SK-N-SH (cell line): ENCODE measurements around the gene SLX4IP. TPM values are rescaled to one million over a fixed set of nuclear protein-coding genes. Genes with fewer than 3 reads are reported as not detected.

Source experiments
- CTCF ChIA-PET: fragments of 300-600, 350-600 bp; formaldehyde crosslinking; extraction: SDS; loops from one replicate; lab custom pipeline; 2021; lab: Yijun Ruan, JAX
- POLR2A ChIA-PET: fragments of 350-600 bp; sonication (Branson Sonifier 250); formaldehyde crosslinking; extraction: SDS; loops from one replicate; lab custom pipeline; 2020; ENCODE audit warnings: antibody characterized with exemption, inconsistent platforms; lab: Yijun Ruan, JAX
- DNase-seq: peaks from one replicate; pipeline ENCODE4 v3.0.0; 2012
- H2AFZ ChIP-seq: fragments of 200-600 bp; sonication (generic); 2 replicates; pipeline ENCODE4 v1.8.1; 2016; ENCODE audit warnings: antibody characterized with exemption, mild to moderate bottlenecking, low read depth
- H3F3A ChIP-seq: fragments of 200-600 bp; sonication (generic); replicated peaks from 2 replicates; pipeline ENCODE3; 2016; ENCODE audit warnings: antibody characterized with exemption, mild to moderate bottlenecking; ENCODE audit not compliant: insufficient read depth
- H3K27ac ChIP-seq, 2 experiments: fragments of 200-500 bp in 1 of 2; fragments of 200-600 bp in 1 of 2; sonication (Bioruptor generic) in 1 of 2; sonication (generic), shearing (Covaris generic) in 1 of 2; 2 replicates each; pipeline versions ENCODE4 v1.5.1 to v1.6.1; 2014 to 2016; ENCODE audit warnings: low read depth in 2 of 2, inconsistent platforms in 1 of 2, low read length in 1 of 2, mild to moderate bottlenecking in 1 of 2, mixed read lengths in 1 of 2
- H3K27me3 ChIP-seq: fragments of 200-600 bp; sonication (generic), shearing (Covaris generic); 2 replicates; pipeline ENCODE4 v1.6.1; 2016; ENCODE audit warnings: mixed run types; ENCODE audit not compliant: insufficient read depth
- H3K36me3 ChIP-seq, 2 experiments: fragments of 200-500 bp in 1 of 2; fragments of 200-600 bp in 1 of 2; sonication (Bioruptor generic) in 1 of 2; sonication (generic) in 1 of 2; replicated peaks in 1 of 2; 2 replicates each; pipeline versions ENCODE3 to v1.5.1; 2014 to 2016; ENCODE audit warnings: low read length in 1 of 2, mild to moderate bottlenecking in 1 of 2; ENCODE audit not compliant: insufficient read depth in 2 of 2, control insufficient read depth in 1 of 2
- H3K4me1 ChIP-seq, 2 experiments: fragments of 200-500 bp in 1 of 2; fragments of 200-600 bp in 1 of 2; sonication (Bioruptor generic) in 1 of 2; sonication (generic), shearing (Covaris generic) in 1 of 2; 2 replicates each; pipeline versions ENCODE4 v1.5.1 to v1.6.1; 2014 to 2016; ENCODE audit warnings: low read depth in 1 of 2, low read length in 1 of 2, mixed run types in 1 of 2; ENCODE audit not compliant: insufficient read depth in 2 of 2, control insufficient read depth in 1 of 2
- H3K4me2 ChIP-seq: fragments of 200-600 bp; sonication (generic), shearing (Covaris generic); 2 replicates; pipeline ENCODE4 v1.6.1; 2017; ENCODE audit warnings: mixed run types
- H3K4me3 ChIP-seq, 2 experiments: fragments of 200-500 bp in 1 of 2; fragments of 200-600 bp in 1 of 2; sonication (Bioruptor generic) in 1 of 2; sonication (generic), shearing (Covaris generic) in 1 of 2; 2 replicates each; pipeline versions ENCODE4 v1.5.1 to v1.8.1; 2014 to 2016; ENCODE audit warnings: low read depth in 2 of 2, inconsistent platforms in 1 of 2, low read length in 1 of 2, mild to moderate bottlenecking in 1 of 2, mixed read lengths in 1 of 2, moderate library complexity in 1 of 2
- H3K79me2 ChIP-seq: fragments of 200-600 bp; sonication (generic); 2 replicates; pipeline ENCODE4 v1.8.1; 2017; ENCODE audit warnings: mild to moderate bottlenecking; ENCODE audit not compliant: insufficient read depth
- H3K9ac ChIP-seq: fragments of 200-600 bp; sonication (generic); 2 replicates; pipeline ENCODE4 v1.6.1; 2017; ENCODE audit warnings: mixed run types
- H3K9me2 ChIP-seq: fragments of 200-600 bp; sonication (generic); 2 replicates; pipeline ENCODE4 v1.6.1; 2017; ENCODE audit warnings: mixed run types
- H3K9me3 ChIP-seq: fragments of 200-600 bp; sonication (generic); 2 replicates; pipeline ENCODE4 v1.6.1; 2017; ENCODE audit warnings: mixed run types, mild to moderate bottlenecking, moderate library complexity
- H4K20me1 ChIP-seq: fragments of 200-600 bp; sonication (generic); 2 replicates; pipeline ENCODE4 v1.6.1; 2017; ENCODE audit warnings: mild to moderate bottlenecking, mixed run types; ENCODE audit not compliant: insufficient read depth
- ELF1 ChIP-seq: IDR thresholded peaks from 2 replicates; pipeline ENCODE4 v1.4.0; 2012
- FOSL2 ChIP-seq: IDR thresholded peaks from 2 replicates; pipeline ENCODE4 v1.4.0; 2012; ENCODE audit warnings: low read depth, mild to moderate bottlenecking, moderate library complexity, borderline replicate concordance
- FOXJ3 ChIP-seq: sonication (generic); formaldehyde crosslinking; IDR thresholded peaks from 2 replicates; pipeline ENCODE4 v1.5.1; 2020; ENCODE audit warnings: mild to moderate bottlenecking, missing genetic modification reagents
- GATA2 ChIP-seq: sonication (generic); formaldehyde crosslinking; IDR thresholded peaks from 2 replicates; pipeline ENCODE4 v1.5.0; 2020; ENCODE audit warnings: mild to moderate bottlenecking, missing genetic modification reagents
- JUND ChIP-seq: IDR thresholded peaks from 2 replicates; pipeline ENCODE4 v1.4.0; 2012
- MEF2A ChIP-seq: IDR thresholded peaks from 2 replicates; pipeline ENCODE4 v1.4.0; 2012; ENCODE audit warnings: low read depth, borderline replicate concordance
- MXI1 ChIP-seq: IDR thresholded peaks from 2 replicates; pipeline ENCODE4 v1.6.1; 2012; ENCODE audit warnings: mild to moderate bottlenecking, low read depth, low read length, improper control_type of control experiment
- NRF1 ChIP-seq: IDR thresholded peaks from 2 replicates; pipeline ENCODE4 v1.6.1; 2012; ENCODE audit warnings: low read depth, mild to moderate bottlenecking, low read length
- POLR2AphosphoS5 ChIP-seq: IDR thresholded peaks from 2 replicates; pipeline ENCODE4 v1.6.1; 2012; ENCODE audit warnings: low read depth, low read length
- RXRA ChIP-seq: IDR thresholded peaks from 2 replicates; pipeline ENCODE4 v1.4.0; 2012; ENCODE audit warnings: low read depth, mild to moderate bottlenecking, borderline replicate concordance
- SIN3A ChIP-seq: IDR thresholded peaks from 2 replicates; pipeline ENCODE4 v1.6.1; 2012; ENCODE audit warnings: low read depth, mild to moderate bottlenecking, low read length, moderate library complexity, borderline replicate concordance
- TAF1 ChIP-seq: IDR thresholded peaks from 2 replicates; pipeline ENCODE4 v1.6.1; 2012; ENCODE audit warnings: low read depth, mild to moderate bottlenecking, low read length, moderate library complexity, borderline replicate concordance
- TCF12 ChIP-seq: IDR thresholded peaks from 2 replicates; pipeline ENCODE4 v1.4.0; 2012
- WGBS: methylation state at CpG from one replicate; pipeline ENCODE4 v1.1.6; 2017; ENCODE audit warnings: low lambda C conversion rate; 5-methylcytosine and 5-hydroxymethylcytosine counted together
- polyA plus RNA-seq, 3 experiments: library from polyadenylated mRNA; depleted of rRNA; stranded (reverse); fragments of >200 nt; gene quantifications; 2 replicates each; pipeline ENCODE4 v1.2.3, GENCODE V29; 2012
- TF ChIP-seq, protein P1 (sequence below): IDR thresholded peaks from 2 replicates; pipeline ENCODE4 v1.6.1; 2012; ENCODE audit warnings: mild to moderate bottlenecking, low read depth, low read length, moderate library complexity
- TF ChIP-seq, protein P2 (sequence below): fragments of 150-350 bp; IDR thresholded peaks from 2 replicates; pipeline ENCODE4 v1.6.1; 2016; ENCODE audit warnings: mild to moderate bottlenecking, low read depth, low read length

SLX4IP gene
- polyA plus RNA-seq, 1 of the 3 experiments (the other 2 are of a cell fraction): 1.3 TPM

DNA sequence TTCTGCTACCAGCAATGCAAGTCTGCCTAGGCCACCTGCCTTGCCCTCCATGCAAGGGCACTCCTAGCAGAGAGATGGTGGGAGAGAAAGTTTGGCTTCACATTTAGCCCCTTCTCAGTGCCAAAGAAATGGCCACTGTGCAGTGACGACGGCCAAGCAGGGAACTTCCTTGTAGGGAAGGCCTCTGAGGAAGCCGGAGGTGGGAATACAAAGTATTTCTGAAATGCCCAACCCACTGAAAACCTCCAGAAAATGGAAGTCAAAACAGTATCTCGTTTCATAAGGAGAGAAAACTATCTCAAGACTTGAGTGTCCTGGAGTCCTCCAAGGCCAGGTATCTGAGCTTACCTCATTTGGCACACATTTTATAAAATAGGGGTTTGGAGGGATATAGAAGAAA is 196.0 kb downstream of the SLX4IP start:
- TF ChIP-seq GATA2 (CRISPR knock-in tag): no peak
- no peak for TF ChIP-seq FOXJ3 (CRISPR knock-in tag)
- no peak for TF ChIP-seq TAF1
- no peak for TF ChIP-seq JUND
- TF ChIP-seq SIN3A: no peak
- no peak for TF ChIP-seq RXRA
- TF ChIP-seq ELF1: no peak
- no peak for TF ChIP-seq FOSL2
- no peak for TF ChIP-seq TCF12
- TF ChIP-seq MXI1: no peak
- no peak for TF ChIP-seq NRF1
- no peak for TF ChIP-seq POLR2AphosphoS5
- TF ChIP-seq, protein P1, sequence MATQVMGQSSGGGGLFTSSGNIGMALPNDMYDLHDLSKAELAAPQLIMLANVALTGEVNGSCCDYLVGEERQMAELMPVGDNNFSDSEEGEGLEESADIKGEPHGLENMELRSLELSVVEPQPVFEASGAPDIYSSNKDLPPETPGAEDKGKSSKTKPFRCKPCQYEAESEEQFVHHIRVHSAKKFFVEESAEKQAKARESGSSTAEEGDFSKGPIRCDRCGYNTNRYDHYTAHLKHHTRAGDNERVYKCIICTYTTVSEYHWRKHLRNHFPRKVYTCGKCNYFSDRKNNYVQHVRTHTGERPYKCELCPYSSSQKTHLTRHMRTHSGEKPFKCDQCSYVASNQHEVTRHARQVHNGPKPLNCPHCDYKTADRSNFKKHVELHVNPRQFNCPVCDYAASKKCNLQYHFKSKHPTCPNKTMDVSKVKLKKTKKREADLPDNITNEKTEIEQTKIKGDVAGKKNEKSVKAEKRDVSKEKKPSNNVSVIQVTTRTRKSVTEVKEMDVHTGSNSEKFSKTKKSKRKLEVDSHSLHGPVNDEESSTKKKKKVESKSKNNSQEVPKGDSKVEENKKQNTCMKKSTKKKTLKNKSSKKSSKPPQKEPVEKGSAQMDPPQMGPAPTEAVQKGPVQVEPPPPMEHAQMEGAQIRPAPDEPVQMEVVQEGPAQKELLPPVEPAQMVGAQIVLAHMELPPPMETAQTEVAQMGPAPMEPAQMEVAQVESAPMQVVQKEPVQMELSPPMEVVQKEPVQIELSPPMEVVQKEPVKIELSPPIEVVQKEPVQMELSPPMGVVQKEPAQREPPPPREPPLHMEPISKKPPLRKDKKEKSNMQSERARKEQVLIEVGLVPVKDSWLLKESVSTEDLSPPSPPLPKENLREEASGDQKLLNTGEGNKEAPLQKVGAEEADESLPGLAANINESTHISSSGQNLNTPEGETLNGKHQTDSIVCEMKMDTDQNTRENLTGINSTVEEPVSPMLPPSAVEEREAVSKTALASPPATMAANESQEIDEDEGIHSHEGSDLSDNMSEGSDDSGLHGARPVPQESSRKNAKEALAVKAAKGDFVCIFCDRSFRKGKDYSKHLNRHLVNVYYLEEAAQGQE: no peak
- TF ChIP-seq, protein P2, sequence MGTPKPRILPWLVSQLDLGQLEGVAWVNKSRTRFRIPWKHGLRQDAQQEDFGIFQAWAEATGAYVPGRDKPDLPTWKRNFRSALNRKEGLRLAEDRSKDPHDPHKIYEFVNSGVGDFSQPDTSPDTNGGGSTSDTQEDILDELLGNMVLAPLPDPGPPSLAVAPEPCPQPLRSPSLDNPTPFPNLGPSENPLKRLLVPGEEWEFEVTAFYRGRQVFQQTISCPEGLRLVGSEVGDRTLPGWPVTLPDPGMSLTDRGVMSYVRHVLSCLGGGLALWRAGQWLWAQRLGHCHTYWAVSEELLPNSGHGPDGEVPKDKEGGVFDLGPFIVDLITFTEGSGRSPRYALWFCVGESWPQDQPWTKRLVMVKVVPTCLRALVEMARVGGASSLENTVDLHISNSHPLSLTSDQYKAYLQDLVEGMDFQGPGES: no peak
- TF ChIP-seq MEF2A: no peak
- no peaks in the 10 kb centered on the region for H3K9me2 ChIP-seq
- no peak overlapping the region for H3K9ac ChIP-seq
- no peak overlapping the region for H2AFZ ChIP-seq
- H3K79me2 ChIP-seq: no peaks in the 10 kb centered on the region
- peaks cover 16% of the 10 kb centered on the region for H3F3A ChIP-seq
- CTCF ChIA-PET: interaction anchor here (1.2 to 2.6 kb wide), 2 partner anchors 13 to 46 kb away, joined by 3 to 10 read pairs; no protein-coding TSS in a partner anchor
- no peaks in the 10 kb centered on the region for H3K36me3 ChIP-seq
- H3K4me3 ChIP-seq: no peak overlapping the region
- H3K4me1 ChIP-seq: peaks cover 5 to 16% of the 10 kb centered on the region in 2 experiments
- POLR2A ChIA-PET: no interaction called here
- H4K20me1 ChIP-seq: no peaks in the 10 kb centered on the region
- no peaks in the 10 kb centered on the region for H3K27me3 ChIP-seq
- no peak overlapping the region for H3K27ac ChIP-seq
- H3K4me2 ChIP-seq: no peak overlapping the region
- DNase-seq: no peak
- no peaks in the 10 kb centered on the region for H3K9me3 ChIP-seq
- 92% methylated on average over 4 of the region's 4 CpGs for WGBS
